NT2/D1 (cell line): ENCODE data around the gene ACACA.

Experiments used
- SUZ12 ChIP-seq: IDR thresholded peaks from 2 replicates; pipeline ENCODE4 v1.6.1; 2011; ENCODE audit not compliant: insufficient read length, insufficient read depth; ENCODE audit errors: extremely low read depth
- ZNF274 ChIP-seq: IDR thresholded peaks from 2 replicates; pipeline ENCODE4 v1.6.1; 2011; ENCODE audit warnings: mild to moderate bottlenecking, low read depth, low read length

- TF ChIP-seq SUZ12 (no peak), ZNF274 (no peak)
Measured at GRCh38 chr17:37365589-37365988, 41.0 kb downstream of the ACACA start.
